SK-N-SH treated with all-trans-retinoic acid at 6 μM for 48 hours (cell line): ENCODE data around the gene CDK14.
"Not testable (repeated sequence)": the region's sequence is repeated elsewhere in the genome, so short reads cannot be mapped to it uniquely, and the experiment has no call there.

Source experiments
- ATAC-seq: fragments of 200-7000 bp; cut with Tn5 transposase; 3 replicates; pipeline ENCODE4 v1.9.1; 2020; ENCODE audit warnings: mild to moderate bottlenecking, moderate library complexity
- ARNTL ChIP-seq: fragments of 450-650 bp; formaldehyde crosslinking; IDR thresholded peaks from 2 replicates; pipeline ENCODE4 v1.5.0; 2020; ENCODE audit warnings: low read depth, mild to moderate bottlenecking, moderate library complexity, borderline replicate concordance
- BACH2 ChIP-seq: fragments of 250-450 bp; sonication (Bioruptor Pico); IDR thresholded peaks from 2 replicates; pipeline ENCODE4 v1.9.0; 2021; ENCODE audit warnings: mild to moderate bottlenecking, borderline replicate concordance
- CREB5 ChIP-seq: fragments of 250-450 bp; sonication (Bioruptor Pico); IDR thresholded peaks from 2 replicates; pipeline ENCODE4 v1.5.1; 2020; ENCODE audit warnings: low read depth, mild to moderate bottlenecking, moderate library complexity
- CSDC2 ChIP-seq: fragments of 250-450 bp; sonication (Bioruptor Pico); IDR thresholded peaks from 2 replicates; pipeline ENCODE4 v1.5.0; 2020; ENCODE audit warnings: mild to moderate bottlenecking, moderate library complexity
- ESRRG ChIP-seq: fragments of 250-450 bp; sonication (Bioruptor Pico); IDR thresholded peaks from 2 replicates; pipeline ENCODE4 v1.6.1; 2021; ENCODE audit warnings: mild to moderate bottlenecking
- GLIS3 ChIP-seq: fragments of 250-450 bp; sonication (Bioruptor Pico); IDR thresholded peaks from 2 replicates; pipeline ENCODE4 v1.5.0; 2020; ENCODE audit warnings: mild to moderate bottlenecking, moderate library complexity
- ISL1 ChIP-seq: fragments of 250-450 bp; sonication (Bioruptor Pico); IDR thresholded peaks from 2 replicates; pipeline ENCODE4 v2.1.2; 2022; ENCODE audit warnings: mild to moderate bottlenecking, moderate library complexity
- OSR1 ChIP-seq: fragments of 250-450 bp; sonication (Bioruptor Pico); IDR thresholded peaks from 2 replicates; pipeline ENCODE4 v1.8.0; 2022; ENCODE audit warnings: moderate library complexity, mild to moderate bottlenecking, inconsistent platforms
- POU6F1 ChIP-seq: fragments of 250-450 bp; sonication (Bioruptor Pico); IDR thresholded peaks from 2 replicates; pipeline ENCODE4 v1.8.0; 2021; ENCODE audit warnings: low read depth, mild to moderate bottlenecking, moderate library complexity, borderline replicate concordance
- PPARA ChIP-seq: fragments of 250-450 bp; sonication (Bioruptor Pico); IDR thresholded peaks from 2 replicates; pipeline ENCODE4 v1.5.0; 2020; ENCODE audit warnings: mild to moderate bottlenecking, borderline replicate concordance
- RARB ChIP-seq: fragments of 250-450 bp; sonication (Bioruptor Pico); IDR thresholded peaks from 2 replicates; pipeline ENCODE4 v1.8.0; 2021; ENCODE audit warnings: mild to moderate bottlenecking, moderate library complexity
- SNAI2 ChIP-seq: fragments of 250-450 bp; sonication (Bioruptor Pico); IDR thresholded peaks from 2 replicates; pipeline ENCODE4 v1.5.0; 2020; ENCODE audit warnings: mild to moderate bottlenecking, moderate library complexity
- TCF4 ChIP-seq: fragments of 250-450 bp; sonication (Bioruptor Pico); IDR thresholded peaks from 2 replicates; pipeline ENCODE4 v1.8.0; 2021; ENCODE audit warnings: mild to moderate bottlenecking, moderate library complexity, borderline replicate concordance
- TOX ChIP-seq: fragments of 250-450 bp; sonication (Bioruptor Pico); IDR thresholded peaks from 2 replicates; pipeline ENCODE4 v1.8.0; 2021; ENCODE audit warnings: mild to moderate bottlenecking, moderate library complexity, borderline replicate concordance
- TSHZ2 ChIP-seq: fragments of 250-450 bp; sonication (Bioruptor Pico); IDR thresholded peaks from 2 replicates; pipeline ENCODE4 v1.5.0; 2020; ENCODE audit warnings: mild to moderate bottlenecking, moderate library complexity
- ZC3H10 ChIP-seq: fragments of 250-450 bp; sonication (Bioruptor Pico); IDR thresholded peaks from 2 replicates; pipeline ENCODE4 v1.5.1; 2021; ENCODE audit warnings: mild to moderate bottlenecking, moderate library complexity
- ZFP3 ChIP-seq: fragments of 250-450 bp; sonication (Bioruptor Pico); IDR thresholded peaks from 2 replicates; pipeline ENCODE4 v1.5.0; 2020; ENCODE audit warnings: mild to moderate bottlenecking, moderate library complexity
- ZFP30 ChIP-seq: fragments of 450-650 bp; formaldehyde crosslinking; IDR thresholded peaks from 2 replicates; pipeline ENCODE4 v1.5.0; 2022; ENCODE audit warnings: mild to moderate bottlenecking, moderate library complexity
- ZNF565 ChIP-seq: fragments of 450-650 bp; formaldehyde crosslinking; conservative IDR thresholded peaks from 2 replicates; pipeline ENCODE4 v1.5.0; 2020; ENCODE audit warnings: low read depth, mild to moderate bottlenecking, moderate library complexity
- ZNF70 ChIP-seq: fragments of 450-650 bp; formaldehyde crosslinking; IDR thresholded peaks from 2 replicates; pipeline ENCODE4 v1.5.0; 2020; ENCODE audit warnings: mild to moderate bottlenecking, moderate library complexity
- ZNF8 ChIP-seq: fragments of 450-650 bp; formaldehyde crosslinking; IDR thresholded peaks from 2 replicates; pipeline ENCODE4 v1.5.0; 2020; ENCODE audit warnings: mild to moderate bottlenecking, moderate library complexity
- TF ChIP-seq, protein P1 (sequence below): fragments of 250-450 bp; sonication (Bioruptor Pico); IDR thresholded peaks from 2 replicates; pipeline ENCODE4 v1.5.1; 2021; ENCODE audit warnings: mild to moderate bottlenecking, moderate library complexity
- TF ChIP-seq, protein P2 (sequence below): fragments of 250-450 bp; sonication (Bioruptor Pico); IDR thresholded peaks from 2 replicates; pipeline ENCODE4 v1.8.0; 2020; ENCODE audit warnings: mild to moderate bottlenecking, moderate library complexity, borderline replicate concordance

Gene CDK14

DNA sequence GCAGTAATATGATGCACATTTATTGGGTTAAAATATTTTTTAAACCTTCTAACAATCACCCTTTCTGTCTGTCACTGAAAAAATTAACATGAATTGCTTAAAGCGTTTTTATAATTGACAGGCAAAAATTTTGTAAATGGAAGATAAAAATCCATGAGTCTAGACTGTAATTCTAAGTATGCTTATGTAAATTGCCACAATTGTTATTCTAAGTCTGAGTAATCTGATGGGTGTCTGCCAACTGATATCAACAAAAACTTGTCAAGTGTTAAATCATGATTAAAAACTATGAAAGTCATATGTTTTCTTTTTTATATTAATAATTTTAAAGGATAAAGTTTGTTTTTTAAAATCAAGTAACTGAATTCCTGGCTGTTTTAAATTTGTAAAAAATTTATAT is 208.2 kb downstream of the CDK14 start:
- TF ChIP-seq ISL1 (CRISPR knock-in tag) (peak; percentile 89), ZFP30 (CRISPR knock-in tag) (no peak)
- ATAC-seq: no peak

GRCh38 chr7:90815552-90815951 is 219.4 kb downstream of the CDK14 start:
- not testable (repeated sequence) for ATAC-seq
- peak; percentile 51; the same call in 1 of the 2 replicates for TF ChIP-seq ZNF8 (CRISPR knock-in tag)

- TF ChIP-seq OSR1 (CRISPR knock-in tag) (no peak), POU6F1 (CRISPR knock-in tag) (peak; percentile 93; the same call in 1 of the 2 replicates), ZC3H10 (CRISPR knock-in tag) (peak; percentile 98), SNAI2 (CRISPR knock-in tag) (peak; percentile 39; the same call in 1 of the 2 replicates), PPARA (CRISPR knock-in tag) (no peak), ESRRG (CRISPR knock-in tag) (no peak), RARB (CRISPR knock-in tag) (peak; percentile 81; the same call in 1 of the 2 replicates), CREB5 (CRISPR knock-in tag) (peak; percentile 98), ZNF70 (CRISPR knock-in tag) (no peak), ISL1 (CRISPR knock-in tag) (peak; percentile 98), ZFP3 (no peak; the same call in 1 of the 2 replicates), BACH2 (no peak), TCF4 (CRISPR knock-in tag) (no peak; the same call in 1 of the 2 replicates), ARNTL (CRISPR knock-in tag) (no peak), ZFP30 (CRISPR knock-in tag) (no peak), GLIS3 (CRISPR knock-in tag) (no peak), TOX (CRISPR knock-in tag) (peak; percentile 96), CSDC2 (CRISPR knock-in tag) (no peak), TSHZ2 (CRISPR knock-in tag) (no peak), ZNF565 (no peak), ZNF8 (CRISPR knock-in tag) (no peak)
- TF ChIP-seq, protein P1, sequence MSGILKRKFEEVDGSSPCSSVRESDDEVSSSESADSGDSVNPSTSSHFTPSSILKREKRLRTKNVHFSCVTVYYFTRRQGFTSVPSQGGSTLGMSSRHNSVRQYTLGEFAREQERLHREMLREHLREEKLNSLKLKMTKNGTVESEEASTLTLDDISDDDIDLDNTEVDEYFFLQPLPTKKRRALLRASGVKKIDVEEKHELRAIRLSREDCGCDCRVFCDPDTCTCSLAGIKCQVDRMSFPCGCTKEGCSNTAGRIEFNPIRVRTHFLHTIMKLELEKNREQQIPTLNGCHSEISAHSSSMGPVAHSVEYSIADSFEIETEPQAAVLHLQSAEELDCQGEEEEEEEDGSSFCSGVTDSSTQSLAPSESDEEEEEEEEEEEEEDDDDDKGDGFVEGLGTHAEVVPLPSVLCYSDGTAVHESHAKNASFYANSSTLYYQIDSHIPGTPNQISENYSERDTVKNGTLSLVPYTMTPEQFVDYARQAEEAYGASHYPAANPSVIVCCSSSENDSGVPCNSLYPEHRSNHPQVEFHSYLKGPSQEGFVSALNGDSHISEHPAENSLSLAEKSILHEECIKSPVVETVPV (CRISPR knock-in tag): no peak
- TF ChIP-seq, protein P2, sequence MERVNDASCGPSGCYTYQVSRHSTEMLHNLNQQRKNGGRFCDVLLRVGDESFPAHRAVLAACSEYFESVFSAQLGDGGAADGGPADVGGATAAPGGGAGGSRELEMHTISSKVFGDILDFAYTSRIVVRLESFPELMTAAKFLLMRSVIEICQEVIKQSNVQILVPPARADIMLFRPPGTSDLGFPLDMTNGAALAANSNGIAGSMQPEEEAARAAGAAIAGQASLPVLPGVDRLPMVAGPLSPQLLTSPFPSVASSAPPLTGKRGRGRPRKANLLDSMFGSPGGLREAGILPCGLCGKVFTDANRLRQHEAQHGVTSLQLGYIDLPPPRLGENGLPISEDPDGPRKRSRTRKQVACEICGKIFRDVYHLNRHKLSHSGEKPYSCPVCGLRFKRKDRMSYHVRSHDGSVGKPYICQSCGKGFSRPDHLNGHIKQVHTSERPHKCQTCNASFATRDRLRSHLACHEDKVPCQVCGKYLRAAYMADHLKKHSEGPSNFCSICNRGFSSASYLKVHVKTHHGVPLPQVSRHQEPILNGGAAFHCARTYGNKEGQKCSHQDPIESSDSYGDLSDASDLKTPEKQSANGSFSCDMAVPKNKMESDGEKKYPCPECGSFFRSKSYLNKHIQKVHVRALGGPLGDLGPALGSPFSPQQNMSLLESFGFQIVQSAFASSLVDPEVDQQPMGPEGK (CRISPR knock-in tag): peak; percentile 92
- peak; percentile 96 for ATAC-seq
Measured at GRCh38 chr7:90816511-90817142, 220.5 kb downstream of the CDK14 start.
